Measurements from ENCODE around the gene RNF220. TPM values are rescaled to one million over a fixed set of nuclear protein-coding genes. Genes with fewer than 3 reads are reported as not detected.

Gene RNF220
- total and polyA plus RNA-seq, 2 of the 4 experiments (the other 2 are of a cell fraction), result 71.8 to 77.1 TPM

- no peak overlapping the region for H3K14ac ChIP-seq (replicated peaks; ENCODE audit: low read depth, low read length)
- H2BK20ac ChIP-seq (ENCODE audit: low read depth, low read length), result no peak overlapping the region
- H2BK15ac ChIP-seq (ENCODE audit: low read depth, low read length), result no peak overlapping the region
- TF ChIP-seq RAD21 (IDR thresholded peaks at IDR 0.05; ENCODE audit: low read length), result no peak
- TF ChIP-seq MAFK (IDR thresholded peaks at IDR 0.05; ENCODE audit: low read depth, low read length), result no peak
- TF ChIP-seq ELK1 (IDR thresholded peaks at IDR 0.05; ENCODE audit: borderline replicate concordance, low read depth, low read length), result no peak
- TF ChIP-seq RCOR1 (IDR thresholded peaks at IDR 0.05; ENCODE audit: insufficient replicate concordance, low read length), result no peak
- no peak for TF ChIP-seq USF2 (IDR thresholded peaks at IDR 0.05; ENCODE audit: low read depth, low read length)
- TF ChIP-seq MXI1 (IDR thresholded peaks at IDR 0.05; ENCODE audit: borderline replicate concordance, low read depth, low read length), result no peak
- no peak for TF ChIP-seq CEBPB (IDR thresholded peaks at IDR 0.05; ENCODE audit: low read depth, low read length)
- no peak for TF ChIP-seq MAZ (IDR thresholded peaks at IDR 0.05; ENCODE audit: borderline replicate concordance, low read depth, low read length)
- TF ChIP-seq RFX5 (IDR thresholded peaks at IDR 0.05; ENCODE audit: low read depth, low read length), result no peak
- no peak for TF ChIP-seq FOS (IDR thresholded peaks at IDR 0.05; ENCODE audit: low read depth, low read length)
- TF ChIP-seq SMC3 (IDR thresholded peaks at IDR 0.05; ENCODE audit: low read depth, low read length), result no peak
- TF ChIP-seq NFE2L2 (IDR thresholded peaks at IDR 0.05; ENCODE audit: low read depth, low read length), result no peak
- no peak for TF ChIP-seq CHD1 (IDR thresholded peaks at IDR 0.05; ENCODE audit: low read depth, low read length)
- no peak for TF ChIP-seq POLR2A (IDR thresholded peaks at IDR 0.05; ENCODE audit: low read depth, low read length)
- no peak for TF ChIP-seq CTCF (conservative IDR thresholded peaks at IDR 0.05; ENCODE audit: low read depth, low read length)
- no peak for TF ChIP-seq BHLHE40 (IDR thresholded peaks at IDR 0.05; ENCODE audit: low read depth, low read length)
- ChIA-PET CTCF (no interaction called here), POLR2A (ENCODE audit: unreplicated experiment) (no interaction called here)
- no peak overlapping the region for H3K23ac ChIP-seq (ENCODE audit: low read depth, low read length)
- H2AFZ ChIP-seq (replicated peaks; ENCODE audit: low read length, poor library complexity), result no peak overlapping the region
- no peak overlapping the region for H2AK5ac ChIP-seq (ENCODE audit: low read depth, low read length)
- no peak overlapping the region for H4K91ac ChIP-seq (ENCODE audit: insufficient read depth, low read depth, low read length)
- H3K9me3 ChIP-seq (ENCODE audit: control insufficient read depth, insufficient read depth, low read length), result no peaks in the 10 kb centered on the region
- intact Hi-C loops (cut with micrococcal nuclease), result no loop called here
- H3K4me2 ChIP-seq (ENCODE audit: low read depth, low read length), result no peak overlapping the region
- ATAC-seq (ENCODE audit: low read depth) (no peak), DNase-seq (no peak)
- H3K27me3 ChIP-seq (ENCODE audit: control insufficient read depth, insufficient read depth, low read length), result peaks cover 61% of the 10 kb centered on the region
- H2BK5ac ChIP-seq (ENCODE audit: low read depth, low read length, poor library complexity, severe bottlenecking), result no peak overlapping the region
- dilution Hi-C loops (cut with HindIII; ENCODE audit: low sequenced_read_pairs, unreplicated experiment), result no loop called here
- no peak overlapping the region for H2AK9ac ChIP-seq (replicated peaks; ENCODE audit: low read depth, low read length, poor library complexity)
- no peaks in the 10 kb centered on the region for H3K4me1 ChIP-seq (ENCODE audit: control insufficient read depth, insufficient read depth, low read length)
- no peak overlapping the region for H3K9ac ChIP-seq (ENCODE audit: low read depth, low read length)
- H4K8ac ChIP-seq (ENCODE audit: low read depth in 2 of 2, low read length in 2 of 2), result no peak overlapping the region
- H4K5ac ChIP-seq (ENCODE audit: low read depth, low read length), result no peak overlapping the region
- WGBS, 2 experiments (ENCODE audit: extremely low coverage in 2 of 2, insufficient read length in 1 of 2), result 60% methylated on average over 6 of the region's 12 CpGs; no CpG with 5 or more reads in 1 of the 2 experiments
- H3K18ac ChIP-seq (ENCODE audit: low read depth, low read length), result no peak overlapping the region
- H3K56ac ChIP-seq (ENCODE audit: extremely low read depth, insufficient read depth, low read length), result no peak overlapping the region
- H3K9me1 ChIP-seq (ENCODE audit: insufficient read depth, low read length), result no peaks in the 10 kb centered on the region
- H3K79me1 ChIP-seq (ENCODE audit: low read depth in 1 of 2, low read length in 2 of 2), result no peaks in the 10 kb centered on the region
- no peak overlapping the region for H3K4me3 ChIP-seq (ENCODE audit: insufficient read depth, low read depth, low read length)
- no peak overlapping the region for H3K4ac ChIP-seq (ENCODE audit: low read depth, low read length)
- no peak overlapping the region for H3K27ac ChIP-seq (ENCODE audit: insufficient read depth, low read length)
- no peaks in the 10 kb centered on the region for H3K36me3 ChIP-seq (ENCODE audit: control insufficient read depth, insufficient read depth, low read length)
- no TSS peak for BruUV-seq (replicated peaks)
- H2BK120ac ChIP-seq (ENCODE audit: low read depth, low read length), result no peak overlapping the region
- in situ Hi-C loops (cut with MboI; ENCODE audit: low sequenced_read_pairs), result loop anchor here (5.0 kb wide), 1 partner anchor 46 kb away; no protein-coding TSS in a partner anchor
- H4K20me1 ChIP-seq (ENCODE audit: insufficient read depth, low read length), result no peaks in the 10 kb centered on the region
Measured at GRCh38 chr1:44605914-44606615, 201.0 kb downstream of the RNF220 start.
